Kidney glomerular epithelial cell (primary cell): ENCODE results near the gene COL18A1.
"Not testable (repeated sequence)": the region's sequence is repeated elsewhere in the genome, so short reads cannot be mapped to it uniquely, and the experiment has no call there.

Source experiments
- DNase-seq: peaks from one replicate; lab custom pipeline; 2025; lab: John Stamatoyannopoulos, UW

The COL18A1 gene

DNA sequence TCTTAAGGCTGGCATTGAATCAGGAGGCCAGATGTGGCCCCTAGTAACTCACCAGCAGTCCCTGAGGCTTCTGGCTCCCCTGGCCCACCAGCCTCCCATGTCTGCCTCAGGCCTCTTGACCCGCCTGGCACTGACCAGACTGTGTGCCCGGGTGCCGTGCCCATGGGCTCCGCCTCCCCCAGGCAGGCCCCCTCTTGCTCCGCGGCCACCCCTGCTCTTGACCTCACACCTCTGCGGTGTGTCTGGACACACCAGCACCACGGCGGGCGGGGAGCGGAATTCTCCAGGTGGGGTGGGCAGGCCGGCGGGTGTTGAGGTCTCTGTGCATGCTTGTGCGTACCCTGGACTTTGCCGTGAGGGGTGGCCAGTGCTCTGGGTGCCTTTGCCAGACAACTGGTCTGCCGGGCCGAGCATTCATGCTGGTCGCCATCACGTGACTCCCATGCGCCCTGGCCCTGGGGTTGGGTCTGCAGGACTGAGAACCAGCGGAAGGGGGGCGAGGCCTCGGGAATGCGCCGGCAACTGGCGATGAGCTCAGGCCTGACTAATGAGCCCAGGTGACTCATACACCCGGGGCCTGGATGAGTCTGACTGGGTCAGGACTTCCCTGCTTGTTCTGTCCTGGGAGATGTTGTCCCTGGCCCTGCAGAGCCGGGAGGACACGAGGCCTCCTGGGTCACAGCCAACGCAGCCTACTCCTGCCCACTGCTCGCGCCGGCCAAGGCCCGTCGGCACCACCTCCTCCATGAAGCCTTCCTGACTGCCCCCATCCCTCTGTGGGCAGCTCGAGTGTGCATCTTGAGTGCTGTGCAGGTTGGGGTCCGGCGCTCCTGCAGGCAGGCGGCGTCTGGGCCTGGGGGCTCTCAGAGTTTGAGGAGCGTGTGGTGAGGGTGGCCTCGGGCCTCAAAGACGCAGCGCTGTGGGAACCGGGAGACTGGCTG is 22.6 kb downstream of the COL18A1 start:
- peak; percentile 89 for DNase-seq

DNA sequence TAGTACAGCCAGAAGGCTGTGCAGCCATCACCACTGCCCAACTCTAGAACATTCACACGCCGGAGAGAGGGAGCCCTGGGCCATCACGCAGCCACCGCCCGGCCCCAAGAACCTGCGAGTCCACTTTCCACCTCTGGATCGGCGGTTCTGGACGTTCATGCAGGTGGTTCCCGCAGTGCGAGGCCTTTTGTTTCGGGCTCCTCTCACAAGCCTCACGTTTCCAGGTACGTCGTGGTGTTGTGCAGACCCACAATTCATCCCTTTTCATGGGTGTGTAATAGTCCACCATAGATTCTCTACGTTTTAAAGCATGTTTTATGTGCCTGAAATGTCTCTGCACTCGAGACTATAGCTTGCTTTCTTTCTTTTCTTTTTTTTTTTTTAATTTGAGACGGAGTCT is 23.6 kb downstream of the COL18A1 start:
- DNase-seq, result no peak

DNA sequence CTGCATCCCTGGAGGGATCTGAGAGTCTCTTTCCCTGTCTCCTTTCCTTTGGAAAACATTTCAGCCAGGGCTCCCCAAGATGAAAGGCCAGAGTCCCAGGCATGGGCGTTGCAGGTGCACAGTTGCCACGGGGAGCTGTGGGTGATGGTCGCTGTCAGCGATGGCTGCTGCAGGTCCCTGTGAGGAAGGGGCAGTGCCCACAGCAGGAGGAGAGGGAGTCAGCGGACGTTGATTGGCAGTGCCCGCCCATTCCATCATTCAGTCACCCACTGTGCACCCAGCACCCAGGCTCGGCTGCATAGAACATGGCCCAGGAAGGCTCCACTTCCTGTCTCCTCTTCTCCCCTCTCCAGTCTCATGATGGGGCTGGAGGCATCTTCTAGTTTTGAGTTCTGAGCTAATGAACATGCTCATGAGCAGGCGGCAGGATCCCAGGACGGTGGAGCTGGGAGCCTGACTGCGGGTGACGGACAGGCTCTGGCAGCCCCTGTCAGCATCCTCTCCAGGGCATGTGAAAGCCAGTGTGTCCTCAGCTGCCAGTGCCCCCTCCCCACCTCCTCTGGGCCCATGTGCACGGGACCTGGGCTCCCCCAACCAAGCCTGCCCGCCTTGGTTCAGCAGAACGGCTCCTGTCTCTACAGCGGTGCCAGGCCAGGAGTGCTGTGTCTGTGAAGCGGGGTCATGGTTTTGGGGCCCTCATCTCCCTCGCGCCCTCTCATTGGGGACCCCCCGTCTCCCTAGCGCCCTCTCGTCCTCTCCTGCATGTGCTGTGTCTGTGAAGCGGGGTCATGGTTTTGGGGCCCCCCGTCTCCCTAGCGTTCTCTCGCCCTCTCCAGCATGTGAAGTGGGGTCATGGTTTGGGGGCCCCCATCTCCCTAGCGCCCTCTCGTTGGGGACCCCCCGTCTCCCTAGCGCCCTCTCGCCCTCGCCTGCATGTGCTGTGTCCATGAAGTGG is 24.5 kb downstream of the COL18A1 start:
- DNase-seq, result no peak

DNA sequence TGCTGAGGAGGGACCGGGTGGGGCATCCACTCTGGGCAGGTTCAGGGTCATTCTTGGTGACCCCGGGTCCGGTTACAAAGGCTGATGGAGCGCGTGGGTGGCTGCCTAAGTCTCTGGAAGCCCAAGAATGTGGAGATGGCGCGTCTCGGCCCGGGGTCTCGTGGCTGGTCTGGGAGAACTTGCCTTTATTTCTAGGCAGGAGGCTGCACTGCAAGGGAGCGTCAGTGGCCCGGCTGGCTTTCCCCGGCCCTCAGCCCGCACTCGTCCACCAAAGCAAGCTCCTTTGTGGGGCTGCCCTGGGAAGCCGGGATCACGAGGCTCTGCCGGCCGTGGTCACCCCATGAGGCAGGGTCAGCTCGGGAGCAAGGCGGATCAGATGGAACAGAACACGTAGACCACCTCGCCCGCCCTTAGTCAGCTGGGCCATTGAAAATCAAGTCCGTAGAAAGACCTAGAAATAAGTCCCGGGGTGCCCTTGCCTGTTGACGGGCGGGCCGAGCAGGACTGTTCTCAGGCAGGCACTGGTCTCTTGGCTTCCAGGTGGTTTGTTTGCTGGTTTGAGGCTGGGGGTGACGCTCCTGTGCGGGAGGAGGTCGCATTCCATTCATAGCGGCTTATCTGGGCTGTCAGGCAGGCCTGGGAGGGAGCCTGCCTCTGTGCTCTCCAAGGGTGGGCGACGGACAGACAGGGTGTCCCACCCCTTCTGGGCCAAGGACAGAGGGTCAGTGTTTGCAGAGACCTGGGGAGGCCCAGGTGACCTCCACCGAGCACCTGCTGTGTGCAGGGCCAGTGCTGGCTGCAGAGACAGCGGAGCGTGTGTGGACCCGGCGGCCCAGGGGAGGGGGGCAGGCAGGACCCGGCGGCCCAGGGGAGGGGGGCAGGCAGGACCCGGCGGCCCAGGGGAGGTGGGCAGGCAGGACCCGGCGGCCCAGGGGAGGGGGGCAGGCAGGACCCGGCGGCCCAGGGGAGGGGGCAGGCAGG is 25.8 kb downstream of the COL18A1 start:
- DNase-seq, result peak; percentile 43

DNA sequence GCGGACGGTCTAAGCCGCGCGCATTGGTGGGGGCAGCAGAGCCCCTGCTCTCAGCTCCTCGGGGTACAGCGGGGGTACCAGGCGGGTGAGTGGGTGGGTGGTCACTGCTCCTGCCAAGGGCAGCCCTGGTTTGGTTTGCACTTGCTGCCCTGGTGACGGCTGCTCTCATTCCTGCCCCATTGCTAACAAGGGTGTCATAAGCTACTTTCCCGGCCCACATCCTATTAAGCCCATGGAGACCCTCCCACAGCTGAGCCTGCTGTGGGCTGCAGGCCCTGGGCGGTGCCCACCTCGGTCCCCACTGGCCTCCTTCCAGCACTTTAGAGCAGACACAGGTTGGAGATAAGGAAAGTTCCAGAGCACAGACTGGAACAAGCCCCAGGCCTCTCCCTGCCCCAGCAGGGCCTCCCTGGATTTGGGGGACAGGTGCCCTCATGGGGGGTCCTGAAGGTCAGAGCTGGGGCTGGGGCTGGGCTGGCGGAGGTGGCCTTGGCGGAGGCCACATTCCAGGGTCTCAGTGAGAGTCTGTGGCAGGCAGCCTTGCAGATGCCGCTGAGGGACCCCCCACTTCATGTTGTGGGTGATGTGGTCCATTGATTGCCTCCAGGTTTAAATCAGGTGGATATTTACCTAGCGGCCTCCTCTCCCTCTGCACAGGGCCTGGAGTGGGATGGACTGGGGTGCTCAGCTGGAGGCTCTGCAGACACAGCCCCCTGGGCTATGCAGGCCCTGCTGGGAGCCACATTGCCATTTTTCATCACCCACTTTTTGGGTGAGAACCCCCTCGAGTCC is 27.0 kb downstream of the COL18A1 start:
- no peak for DNase-seq

DNA sequence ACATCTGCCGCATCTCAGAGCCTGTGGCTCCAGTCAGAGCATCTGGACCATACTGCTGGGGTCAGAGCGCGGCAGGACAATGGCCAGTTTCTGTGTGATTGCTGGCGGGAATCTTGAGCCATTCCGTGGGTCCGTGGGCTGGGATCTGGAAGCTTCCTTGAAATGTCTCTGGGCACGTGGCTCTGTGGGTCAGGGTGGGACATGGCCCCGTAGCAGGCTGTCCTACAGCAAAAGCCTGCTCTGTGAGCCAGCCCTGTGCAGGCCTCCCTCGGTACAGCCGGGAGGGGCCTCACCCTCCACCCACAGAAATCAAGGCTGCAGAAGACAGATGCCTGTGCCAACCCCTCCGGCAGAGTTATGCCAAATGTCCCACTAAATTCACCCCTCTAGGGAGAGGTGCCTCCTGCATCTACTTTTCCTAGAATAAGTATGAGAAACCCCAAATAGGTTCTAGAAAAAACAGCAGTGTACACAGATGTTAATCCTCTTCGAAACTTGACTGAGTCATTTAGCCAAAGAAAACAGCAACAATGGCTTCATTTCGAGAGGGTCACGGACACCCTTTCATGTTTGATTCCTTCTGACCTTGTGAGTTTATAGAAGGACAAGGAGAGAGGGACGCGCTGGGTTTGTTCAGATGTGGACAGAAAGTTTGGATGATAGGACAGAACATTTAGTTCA is 27.8 kb downstream of the COL18A1 start:
- DNase-seq, result no peak

DNA sequence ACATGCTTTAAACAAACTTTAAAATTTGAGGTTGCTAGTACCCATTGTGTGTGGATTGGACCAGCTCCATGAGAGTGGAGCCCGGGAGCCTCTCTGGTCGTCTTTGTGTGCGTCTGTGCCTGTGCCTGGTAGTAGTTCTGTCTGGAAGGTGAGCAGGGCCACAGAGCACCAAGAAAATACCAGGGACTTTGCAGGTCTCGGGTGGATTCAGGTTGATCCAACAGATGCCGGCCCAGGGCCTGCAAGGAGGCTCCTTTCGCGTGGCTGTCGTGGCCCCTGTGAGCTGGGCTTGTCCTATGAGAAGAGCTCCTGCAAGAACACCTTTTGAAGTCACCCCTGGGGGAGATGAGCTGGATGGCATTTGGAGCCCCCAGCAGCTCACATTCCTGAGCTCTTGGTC is 28.3 kb downstream of the COL18A1 start:
- DNase-seq, result no peak

DNA sequence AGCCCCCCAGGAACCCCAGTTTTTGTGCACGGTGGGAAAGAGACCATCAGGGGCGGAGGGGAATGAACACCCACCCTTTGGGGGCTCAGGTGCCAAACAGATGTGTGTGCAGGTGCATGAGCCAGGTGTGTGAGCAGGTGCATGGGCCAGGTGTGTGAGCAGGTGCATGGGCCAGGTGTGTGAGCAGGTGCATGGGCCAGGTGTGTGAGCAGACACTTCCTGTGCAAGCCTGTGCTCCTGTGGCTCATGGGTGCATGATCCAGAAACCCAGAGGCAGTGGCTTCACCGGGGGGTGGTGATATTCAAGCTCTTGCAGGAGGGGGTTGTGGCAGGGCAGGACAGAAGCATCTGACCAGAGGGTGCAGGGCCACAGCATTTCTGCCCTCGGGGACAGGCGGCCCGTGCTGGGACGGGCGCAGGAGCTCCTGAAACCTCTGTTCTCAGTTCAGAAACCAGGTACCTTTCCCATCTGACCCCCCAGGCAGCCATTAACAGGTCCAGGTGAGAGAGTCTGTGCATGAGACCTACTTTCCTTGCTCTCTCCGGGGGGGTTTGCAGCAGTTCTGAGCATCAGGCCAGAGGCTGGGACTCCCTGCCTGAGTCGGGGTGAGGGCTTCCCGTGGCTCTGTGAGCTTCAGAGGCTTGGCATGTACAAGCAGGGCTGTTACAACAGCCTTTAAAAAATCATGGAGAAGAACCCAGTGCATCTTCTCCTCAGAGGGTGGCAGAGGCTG is 29.1 kb downstream of the COL18A1 start:
- no peak for DNase-seq

DNA sequence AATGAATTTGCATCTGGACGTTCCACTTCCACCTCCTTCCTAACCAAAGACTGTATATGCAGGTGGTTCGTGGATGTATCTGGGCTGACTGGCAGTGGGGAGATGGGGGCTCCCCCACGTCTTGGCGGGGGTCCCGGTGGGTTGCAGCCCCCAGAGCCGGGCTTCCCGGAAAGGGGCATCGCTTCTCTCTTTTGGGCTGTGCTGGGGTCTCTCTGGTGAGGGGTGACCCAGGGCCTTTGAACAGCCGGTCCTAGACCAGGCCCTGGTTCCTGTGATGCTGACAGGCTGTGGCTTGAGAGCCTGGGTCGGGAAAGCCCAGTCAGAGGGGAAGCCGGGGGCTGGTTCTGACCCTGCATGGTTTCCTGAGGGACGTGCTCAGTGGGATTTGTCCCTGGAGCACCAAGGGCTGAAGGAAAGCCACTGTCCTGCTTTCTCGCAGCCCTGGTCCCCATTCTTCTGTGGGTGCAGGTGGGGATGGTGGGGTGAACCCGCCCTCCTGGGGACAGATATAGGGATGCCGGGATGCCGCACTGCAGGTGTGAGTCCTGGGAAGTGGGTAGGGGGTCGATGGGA is 29.8 kb downstream of the COL18A1 start:
- no peak for DNase-seq

DNA sequence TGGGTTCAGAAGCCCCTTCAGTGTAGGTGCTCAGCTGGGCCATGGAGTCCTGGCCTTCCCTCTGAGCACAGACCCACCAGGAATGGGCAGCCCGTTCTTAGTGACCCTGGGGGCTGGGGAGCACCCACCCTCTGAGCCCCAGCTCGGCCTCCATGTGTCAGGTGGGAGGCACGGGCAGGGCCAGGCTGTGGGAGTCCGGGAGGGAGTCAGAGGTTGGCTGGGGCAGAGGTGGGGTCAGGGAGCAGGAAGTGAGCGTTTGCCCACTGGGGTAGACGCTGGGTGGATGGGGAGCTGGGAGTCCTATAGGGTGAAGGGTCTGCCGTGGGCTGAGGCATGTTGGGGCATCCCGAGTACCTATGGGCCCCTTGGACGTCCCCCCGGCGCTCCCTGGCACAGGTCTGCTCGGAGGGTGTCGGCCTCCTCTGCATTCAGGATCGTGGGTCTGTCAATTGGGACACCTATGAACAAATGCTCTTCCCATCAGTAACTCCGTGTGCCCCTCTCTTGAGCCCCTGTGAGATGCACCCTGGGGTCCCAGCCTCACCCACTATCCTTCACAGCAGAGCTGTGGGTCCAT is 30.5 kb downstream of the COL18A1 start:
- DNase-seq, result no peak

DNA sequence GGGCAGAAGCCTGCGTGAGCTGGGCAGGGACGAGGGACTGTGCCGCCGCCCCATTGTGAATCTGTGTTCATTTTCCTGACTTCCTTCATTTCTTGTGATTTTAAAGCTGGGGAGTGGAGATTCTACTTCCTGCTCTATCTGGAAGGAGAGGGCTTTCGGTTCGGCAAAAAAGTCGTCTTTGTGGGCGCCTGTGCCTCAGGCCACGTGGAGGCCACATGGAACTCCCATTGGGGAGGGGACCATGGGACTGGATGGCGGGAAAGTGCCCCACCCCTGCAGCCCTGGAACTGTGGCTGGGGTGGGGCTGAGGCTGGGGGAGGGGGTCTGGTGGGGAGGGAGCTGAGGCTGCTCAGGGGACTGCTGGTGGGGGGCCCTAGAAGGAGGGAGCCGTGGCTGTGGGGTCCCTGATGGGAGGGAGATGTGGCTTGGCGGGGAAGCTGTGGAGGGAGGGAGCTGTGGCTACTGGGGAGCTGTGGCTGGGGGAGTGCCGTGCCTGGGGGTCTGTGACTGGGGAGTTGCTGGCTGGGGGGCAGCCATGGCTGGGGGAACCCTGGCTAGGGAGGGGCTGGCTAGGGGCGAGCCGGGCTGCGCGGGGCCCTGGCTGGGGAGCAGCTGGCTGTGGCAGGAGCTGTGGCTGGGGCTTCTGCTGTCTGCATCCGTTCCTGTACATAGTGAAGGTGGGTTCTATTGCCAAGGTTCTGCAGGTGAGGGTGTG is 31.5 kb downstream of the COL18A1 start:
- no peak for DNase-seq

DNA sequence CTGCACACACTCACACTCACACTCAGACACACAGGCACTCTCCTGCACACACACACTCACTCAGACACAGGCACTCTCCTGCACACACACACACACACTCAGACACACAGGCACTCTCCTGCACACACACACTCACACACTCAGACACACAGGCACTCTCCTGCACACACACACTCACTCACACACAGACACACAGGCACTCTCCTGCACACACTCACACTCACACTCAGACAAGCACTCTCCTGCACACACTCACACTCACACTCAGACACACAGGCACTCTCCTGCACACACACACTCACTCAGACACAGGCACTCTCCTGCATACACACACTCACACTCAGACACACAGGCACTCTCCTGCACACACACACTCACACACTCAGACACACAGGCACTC is 32.9 kb downstream of the COL18A1 start:
- DNase-seq, result not testable (repeated sequence)

DNA sequence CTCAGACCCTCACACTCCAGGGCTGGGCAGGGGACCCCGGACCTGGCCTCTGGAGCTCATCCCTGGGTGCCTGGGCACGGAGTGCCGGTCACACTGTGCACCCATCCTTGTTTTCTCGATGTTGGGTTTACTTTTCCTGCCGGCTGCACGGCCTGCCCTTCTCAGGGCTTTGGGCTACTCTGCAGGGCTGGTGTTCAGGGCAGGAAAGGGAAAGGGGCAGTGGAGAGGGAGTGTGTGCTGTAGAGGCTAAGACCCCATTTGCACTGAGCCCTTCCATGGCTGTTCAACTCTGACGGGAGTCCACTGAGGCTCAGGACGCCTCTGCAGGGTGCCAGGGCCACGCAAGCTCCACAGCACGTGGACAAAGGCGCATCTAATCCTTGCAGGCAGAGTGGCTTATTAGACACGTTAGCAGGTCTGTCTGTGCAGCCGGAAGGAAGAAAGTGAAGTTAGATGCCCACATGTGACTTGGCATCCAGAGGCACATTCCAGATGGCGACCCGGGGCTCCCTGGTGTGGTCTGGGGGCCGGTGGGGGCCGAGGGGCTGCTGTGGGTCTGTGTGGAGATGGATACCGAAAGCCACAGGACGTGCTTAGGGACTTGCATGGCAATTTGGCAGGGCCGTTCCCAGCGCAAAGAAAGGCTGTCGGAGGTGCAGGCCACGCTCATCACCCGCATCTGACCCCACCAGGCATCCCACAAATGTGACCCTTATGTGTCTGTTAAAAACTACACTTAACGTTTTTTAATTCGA is 33.6 kb downstream of the COL18A1 start:
- no peak for DNase-seq

DNA sequence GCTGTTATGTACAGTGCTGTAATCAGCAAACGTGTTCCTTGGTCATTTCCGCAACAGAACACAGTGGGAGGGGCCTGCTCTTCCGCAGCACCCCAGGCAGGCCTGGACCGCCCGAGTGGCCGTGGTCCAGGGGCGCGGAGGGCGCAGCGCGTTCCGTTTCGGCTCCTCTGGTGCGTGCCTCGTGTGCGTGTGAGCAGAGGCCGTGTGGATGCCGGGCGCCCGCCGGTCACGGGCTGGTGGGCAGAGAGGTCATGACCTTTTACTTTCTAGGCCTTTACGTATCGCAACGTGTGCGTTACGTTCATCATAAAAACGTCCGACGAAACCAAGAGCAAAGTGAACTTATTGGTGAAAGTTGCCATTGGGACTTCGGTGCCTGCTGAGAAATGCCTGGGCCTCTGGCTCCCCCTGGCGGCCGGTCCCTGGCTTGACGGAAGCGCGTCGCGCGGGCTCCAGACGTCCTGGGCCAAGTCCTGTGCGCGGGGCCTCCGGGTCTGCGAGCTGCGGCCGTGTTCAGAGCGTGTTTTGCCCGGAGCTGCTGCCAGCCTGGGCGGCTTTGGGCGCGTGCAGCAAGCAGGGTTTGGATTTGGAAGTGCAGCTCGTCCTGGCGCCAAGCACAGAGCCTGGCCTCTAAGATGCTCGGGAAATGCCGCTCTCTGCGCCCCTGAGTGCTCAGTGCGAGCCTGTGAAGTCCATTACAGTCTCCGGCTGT is 34.4 kb downstream of the COL18A1 start:
- peak; percentile 82 for DNase-seq

DNA sequence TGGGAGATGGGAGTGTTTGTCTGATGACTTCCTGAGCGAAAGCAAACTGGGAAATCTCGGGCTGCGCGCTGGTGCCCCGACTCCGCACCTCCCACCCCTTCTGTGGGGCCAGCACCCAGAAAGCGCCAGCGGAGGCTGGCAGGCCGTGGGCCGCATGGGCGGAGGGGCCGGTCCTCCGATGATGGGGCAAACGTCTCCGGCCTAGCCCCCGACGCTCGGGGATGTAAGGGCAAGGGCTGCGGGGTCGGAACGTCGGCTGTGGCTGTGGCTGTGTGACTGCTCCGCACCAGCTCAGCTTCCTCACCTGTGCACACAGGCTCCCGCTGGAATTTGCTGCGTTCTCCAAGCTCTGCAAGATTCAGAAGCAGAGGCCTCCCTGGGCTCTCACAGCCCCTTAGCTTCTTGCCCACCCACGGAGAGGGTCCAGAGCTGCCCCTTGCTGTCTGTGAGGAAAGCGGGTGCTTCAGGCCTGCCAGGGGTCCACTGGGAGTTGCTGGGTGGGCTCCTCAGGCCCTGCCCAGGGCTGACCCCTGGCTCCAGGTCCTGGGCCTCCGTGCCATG is 35.0 kb downstream of the COL18A1 start:
- DNase-seq, result no peak

DNA sequence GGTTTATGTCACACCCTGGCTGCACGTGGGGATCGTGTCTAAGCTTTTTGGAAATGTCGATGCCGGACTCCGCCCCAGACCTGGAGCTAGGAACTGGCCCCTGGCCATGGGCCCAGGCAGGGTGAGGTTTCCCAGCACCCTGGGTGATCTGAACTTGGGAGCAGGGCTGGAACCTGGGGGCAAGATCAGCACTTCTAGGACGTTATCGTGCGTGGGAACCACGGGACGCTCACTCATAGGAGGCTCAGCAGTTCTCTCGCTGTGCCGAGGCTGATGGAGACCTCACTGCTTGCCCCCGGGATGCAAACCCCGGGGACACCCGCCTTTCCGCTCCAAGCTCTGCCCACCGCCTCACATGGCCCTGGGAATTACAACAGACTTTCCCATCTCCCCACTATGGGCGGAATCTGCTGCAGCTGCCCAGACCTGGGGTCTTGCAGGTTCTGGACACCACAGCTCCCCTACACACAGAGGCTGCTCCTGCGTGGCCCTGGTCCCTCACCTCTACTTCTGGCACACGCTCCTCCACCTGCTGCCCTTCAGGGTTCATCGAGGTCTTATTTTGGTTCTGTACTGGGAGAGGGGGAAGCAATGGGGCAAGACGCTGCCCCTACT is 35.9 kb downstream of the COL18A1 start:
- DNase-seq, result no peak
